Nephron progenitor cell (in vitro differentiated cells): ENCODE data around the gene KIF27.

ENCODE experiments used
- DNase-seq: peaks from one replicate; pipeline ENCODE4 v3.0.0; 2021
- H3K27ac Mint-ChIP-seq: 2 replicates; pipeline ENCODE4 v1.8.0; 2021; ENCODE audit warnings: mild to moderate bottlenecking, moderate library complexity, mixed read lengths
- H3K27me3 Mint-ChIP-seq: 2 replicates; pipeline ENCODE4 v1.8.0; 2021; ENCODE audit warnings: mild to moderate bottlenecking, low read depth, mixed read lengths; ENCODE audit not compliant: poor library complexity
- H3K36me3 Mint-ChIP-seq: 2 replicates; pipeline ENCODE4 v1.8.0; 2021; ENCODE audit warnings: low read depth, mixed read lengths
- H3K4me1 Mint-ChIP-seq: 2 replicates; pipeline ENCODE4 v1.8.0; 2021; ENCODE audit warnings: mixed read lengths
- H3K4me3 Mint-ChIP-seq: 2 replicates; pipeline ENCODE4 v1.8.0; 2021; ENCODE audit warnings: mild to moderate bottlenecking, moderate library complexity, mixed read lengths
- H3K9me3 Mint-ChIP-seq: 2 replicates; pipeline ENCODE4 v1.8.0; 2021; ENCODE audit warnings: mild to moderate bottlenecking, moderate library complexity, mixed read lengths
- TF ChIP-seq, protein P1 (sequence below): fragments of 200-600 bp; sonication (generic); IDR thresholded peaks from 2 replicates; pipeline ENCODE4 v1.5.0; 2021; ENCODE audit warnings: antibody characterized with exemption

Gene KIF27, protein sequence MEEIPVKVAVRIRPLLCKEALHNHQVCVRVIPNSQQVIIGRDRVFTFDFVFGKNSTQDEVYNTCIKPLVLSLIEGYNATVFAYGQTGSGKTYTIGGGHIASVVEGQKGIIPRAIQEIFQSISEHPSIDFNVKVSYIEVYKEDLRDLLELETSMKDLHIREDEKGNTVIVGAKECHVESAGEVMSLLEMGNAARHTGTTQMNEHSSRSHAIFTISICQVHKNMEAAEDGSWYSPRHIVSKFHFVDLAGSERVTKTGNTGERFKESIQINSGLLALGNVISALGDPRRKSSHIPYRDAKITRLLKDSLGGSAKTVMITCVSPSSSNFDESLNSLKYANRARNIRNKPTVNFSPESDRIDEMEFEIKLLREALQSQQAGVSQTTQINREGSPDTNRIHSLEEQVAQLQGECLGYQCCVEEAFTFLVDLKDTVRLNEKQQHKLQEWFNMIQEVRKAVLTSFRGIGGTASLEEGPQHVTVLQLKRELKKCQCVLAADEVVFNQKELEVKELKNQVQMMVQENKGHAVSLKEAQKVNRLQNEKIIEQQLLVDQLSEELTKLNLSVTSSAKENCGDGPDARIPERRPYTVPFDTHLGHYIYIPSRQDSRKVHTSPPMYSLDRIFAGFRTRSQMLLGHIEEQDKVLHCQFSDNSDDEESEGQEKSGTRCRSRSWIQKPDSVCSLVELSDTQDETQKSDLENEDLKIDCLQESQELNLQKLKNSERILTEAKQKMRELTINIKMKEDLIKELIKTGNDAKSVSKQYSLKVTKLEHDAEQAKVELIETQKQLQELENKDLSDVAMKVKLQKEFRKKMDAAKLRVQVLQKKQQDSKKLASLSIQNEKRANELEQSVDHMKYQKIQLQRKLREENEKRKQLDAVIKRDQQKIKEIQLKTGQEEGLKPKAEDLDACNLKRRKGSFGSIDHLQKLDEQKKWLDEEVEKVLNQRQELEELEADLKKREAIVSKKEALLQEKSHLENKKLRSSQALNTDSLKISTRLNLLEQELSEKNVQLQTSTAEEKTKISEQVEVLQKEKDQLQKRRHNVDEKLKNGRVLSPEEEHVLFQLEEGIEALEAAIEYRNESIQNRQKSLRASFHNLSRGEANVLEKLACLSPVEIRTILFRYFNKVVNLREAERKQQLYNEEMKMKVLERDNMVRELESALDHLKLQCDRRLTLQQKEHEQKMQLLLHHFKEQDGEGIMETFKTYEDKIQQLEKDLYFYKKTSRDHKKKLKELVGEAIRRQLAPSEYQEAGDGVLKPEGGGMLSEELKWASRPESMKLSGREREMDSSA (N-terminal part only)

DNA sequence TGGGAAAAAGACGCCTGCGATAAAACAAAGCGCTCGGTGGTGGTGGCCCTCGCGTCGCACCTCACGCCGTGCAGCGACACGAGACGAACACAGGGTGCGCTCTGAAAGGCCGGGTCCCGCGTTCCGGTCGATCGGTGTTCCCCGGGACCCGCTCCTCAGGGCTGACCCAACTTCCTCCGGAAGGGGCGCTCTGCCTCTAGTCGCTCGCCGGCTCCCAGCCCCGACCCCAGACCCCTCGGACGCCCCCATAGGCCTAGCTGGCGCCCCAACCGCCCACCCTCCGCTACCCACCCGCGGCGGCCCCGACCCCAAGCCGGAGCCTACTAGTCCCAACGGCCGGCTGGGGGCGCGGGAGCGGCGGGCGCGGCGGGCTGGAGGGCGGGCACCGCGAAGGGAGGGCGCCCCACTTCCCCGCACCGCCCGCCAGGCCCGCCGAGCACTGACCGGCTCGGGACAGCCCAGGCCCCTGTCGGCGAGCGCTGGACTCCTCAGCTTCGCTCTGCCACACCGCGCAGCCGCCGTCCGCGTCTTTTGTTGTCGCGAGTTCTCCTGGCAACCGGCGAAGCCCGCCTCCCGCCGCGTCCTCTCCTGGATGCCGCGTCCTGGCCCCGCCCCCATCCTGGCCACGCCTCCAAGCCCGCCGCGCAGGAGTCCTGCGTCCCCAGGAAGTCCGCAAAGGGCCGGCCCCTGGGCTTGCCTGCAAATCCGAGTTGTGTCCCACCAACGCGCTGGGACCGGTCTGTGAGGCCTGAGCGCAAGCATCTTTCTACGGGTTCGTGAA lies at the start of gene KIF27:
Gene KIF27, minus strand, starts transcription at position 506 of the 781 bp plus-strand sequence. CDS start 5,841 bp downstream, outside the sequence.
- peaks cover 19% of the 10 kb centered on the region for H3K36me3 Mint-ChIP-seq
- TF ChIP-seq, protein P1, sequence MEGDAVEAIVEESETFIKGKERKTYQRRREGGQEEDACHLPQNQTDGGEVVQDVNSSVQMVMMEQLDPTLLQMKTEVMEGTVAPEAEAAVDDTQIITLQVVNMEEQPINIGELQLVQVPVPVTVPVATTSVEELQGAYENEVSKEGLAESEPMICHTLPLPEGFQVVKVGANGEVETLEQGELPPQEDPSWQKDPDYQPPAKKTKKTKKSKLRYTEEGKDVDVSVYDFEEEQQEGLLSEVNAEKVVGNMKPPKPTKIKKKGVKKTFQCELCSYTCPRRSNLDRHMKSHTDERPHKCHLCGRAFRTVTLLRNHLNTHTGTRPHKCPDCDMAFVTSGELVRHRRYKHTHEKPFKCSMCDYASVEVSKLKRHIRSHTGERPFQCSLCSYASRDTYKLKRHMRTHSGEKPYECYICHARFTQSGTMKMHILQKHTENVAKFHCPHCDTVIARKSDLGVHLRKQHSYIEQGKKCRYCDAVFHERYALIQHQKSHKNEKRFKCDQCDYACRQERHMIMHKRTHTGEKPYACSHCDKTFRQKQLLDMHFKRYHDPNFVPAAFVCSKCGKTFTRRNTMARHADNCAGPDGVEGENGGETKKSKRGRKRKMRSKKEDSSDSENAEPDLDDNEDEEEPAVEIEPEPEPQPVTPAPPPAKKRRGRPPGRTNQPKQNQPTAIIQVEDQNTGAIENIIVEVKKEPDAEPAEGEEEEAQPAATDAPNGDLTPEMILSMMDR = peak; percentile 43
- H3K9me3 Mint-ChIP-seq = no peaks in the 10 kb centered on the region
- no peaks in the 10 kb centered on the region for H3K27me3 Mint-ChIP-seq
- H3K27ac Mint-ChIP-seq = peak within 1 kb of the TSS; percentile 100
- peak within 1 kb of the TSS; percentile 91 for H3K4me3 Mint-ChIP-seq
- peak; percentile 100 for DNase-seq
- peaks cover 15% of the 10 kb centered on the region for H3K4me1 Mint-ChIP-seq

GRCh38 chr9:83969602-83970001 lies 48.4 kb upstream of the KIF27 start:
- Mint-ChIP-seq H3K27ac (no peak overlapping the region), H3K36me3 (peaks cover 74% of the 10 kb centered on the region), H3K27me3 (no peaks in the 10 kb centered on the region), H3K9me3 (no peaks in the 10 kb centered on the region), H3K4me1 (peaks cover 29% of the 10 kb centered on the region), H3K4me3 (no peak overlapping the region)
- TF ChIP-seq, protein P1 = no peak
- no peak for DNase-seq

DNA sequence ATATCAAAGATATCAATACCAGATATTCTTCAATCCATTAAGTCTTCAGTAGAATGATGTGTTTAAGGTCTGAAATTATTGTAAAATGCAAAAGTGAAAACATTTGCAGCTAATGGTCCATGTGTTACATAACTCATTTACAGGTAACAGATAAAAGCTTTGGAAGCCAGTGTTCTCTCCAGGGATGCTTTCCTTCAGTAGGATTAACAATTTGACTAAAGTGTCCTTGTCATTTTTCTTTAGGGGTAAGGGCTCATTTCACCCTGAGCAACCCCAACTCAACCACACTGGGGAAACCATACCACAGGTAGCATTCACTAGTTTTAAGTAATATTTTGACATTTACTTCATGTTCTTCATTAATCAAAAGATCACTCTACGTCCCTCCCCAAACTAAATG lies 45.8 kb upstream of the KIF27 start:
- Mint-ChIP-seq H3K4me3 (no peak overlapping the region), H3K9me3 (no peaks in the 10 kb centered on the region), H3K27ac (peak overlapping the region; percentile 91), H3K4me1 (peaks cover 22% of the 10 kb centered on the region), H3K27me3 (no peaks in the 10 kb centered on the region), H3K36me3 (peaks cover 49% of the 10 kb centered on the region)
- TF ChIP-seq, protein P1 = no peak
- no peak for DNase-seq

DNA sequence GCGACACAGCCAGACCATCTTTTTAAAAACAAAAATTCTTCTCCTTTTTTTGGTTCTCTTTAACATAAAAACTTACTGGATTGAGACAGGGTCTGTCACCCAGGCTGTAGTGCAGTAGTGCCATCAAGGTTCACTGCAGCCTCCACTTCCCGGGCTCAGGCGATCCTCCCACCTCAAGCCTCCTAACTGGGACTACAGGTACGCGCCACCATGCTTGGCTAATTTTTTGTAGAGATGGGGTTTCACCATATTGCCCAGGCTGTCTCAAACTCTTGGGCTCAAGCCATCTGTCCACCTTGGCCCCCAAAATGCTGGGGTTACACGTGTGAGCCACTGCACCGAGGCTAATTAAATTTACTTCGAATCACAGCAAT lies 45.0 kb upstream of the KIF27 start:
- DNase-seq = no peak
- TF ChIP-seq, protein P1 = no peak
- Mint-ChIP-seq H3K36me3 (peaks cover 41% of the 10 kb centered on the region), H3K27ac (peak overlapping the region; percentile 91), H3K4me3 (no peak overlapping the region), H3K27me3 (no peaks in the 10 kb centered on the region), H3K9me3 (no peaks in the 10 kb centered on the region), H3K4me1 (peaks cover 15% of the 10 kb centered on the region)
